Measurements from ENCODE around the gene FIS1.
"Not testable (repeated sequence)": the region's sequence is repeated elsewhere in the genome, so short reads cannot be mapped to it uniquely, and the experiment has no call there.

Gene FIS1
- 53.6 to 54.0 reads per million in 2 experiments for total RNA-seq

DNA sequence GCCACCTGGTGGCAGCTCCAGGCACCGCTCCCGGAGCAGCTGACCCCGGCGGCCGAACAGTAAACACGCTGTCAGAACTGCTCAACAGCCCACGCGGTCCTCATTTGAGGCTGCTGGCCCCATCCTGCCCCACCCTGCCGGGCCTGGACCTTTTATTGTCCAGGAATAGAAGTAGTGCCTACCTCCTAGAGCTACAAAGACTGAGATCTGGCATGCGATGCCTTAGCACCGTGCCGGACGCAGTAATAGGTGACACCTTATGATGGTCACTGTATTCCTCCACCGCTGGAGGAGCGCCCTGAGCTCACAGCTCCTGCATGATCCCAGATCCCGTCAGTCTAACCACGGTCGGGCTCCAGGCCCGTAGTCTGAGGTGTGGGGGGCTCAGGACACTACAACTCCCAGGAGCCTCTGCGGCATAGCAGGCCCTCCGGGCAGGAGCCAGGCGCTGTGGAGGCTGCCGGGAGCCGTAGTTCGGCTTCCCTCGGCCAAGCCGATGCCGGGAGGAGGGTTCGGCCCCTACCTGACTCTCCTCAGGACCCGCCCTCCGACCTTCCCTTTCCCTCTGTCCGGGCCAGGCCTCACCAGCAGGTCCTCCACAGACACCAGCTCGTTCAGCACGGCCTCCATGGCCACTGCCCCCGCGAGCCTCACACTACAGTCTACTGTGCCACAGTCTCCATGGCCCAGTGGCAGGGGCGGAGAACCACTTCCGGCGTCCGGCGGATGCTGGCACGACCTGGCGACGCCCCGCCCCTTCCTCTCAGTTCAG lies at the start of gene FIS1:
TSS of gene FIS1 (minus strand) at position 707 of the 772 bp plus-strand sequence. CDS start at position 630, 77 bp downstream.
- DNase-seq (ENCODE audit: low read depth): peak; percentile 84

DNA sequence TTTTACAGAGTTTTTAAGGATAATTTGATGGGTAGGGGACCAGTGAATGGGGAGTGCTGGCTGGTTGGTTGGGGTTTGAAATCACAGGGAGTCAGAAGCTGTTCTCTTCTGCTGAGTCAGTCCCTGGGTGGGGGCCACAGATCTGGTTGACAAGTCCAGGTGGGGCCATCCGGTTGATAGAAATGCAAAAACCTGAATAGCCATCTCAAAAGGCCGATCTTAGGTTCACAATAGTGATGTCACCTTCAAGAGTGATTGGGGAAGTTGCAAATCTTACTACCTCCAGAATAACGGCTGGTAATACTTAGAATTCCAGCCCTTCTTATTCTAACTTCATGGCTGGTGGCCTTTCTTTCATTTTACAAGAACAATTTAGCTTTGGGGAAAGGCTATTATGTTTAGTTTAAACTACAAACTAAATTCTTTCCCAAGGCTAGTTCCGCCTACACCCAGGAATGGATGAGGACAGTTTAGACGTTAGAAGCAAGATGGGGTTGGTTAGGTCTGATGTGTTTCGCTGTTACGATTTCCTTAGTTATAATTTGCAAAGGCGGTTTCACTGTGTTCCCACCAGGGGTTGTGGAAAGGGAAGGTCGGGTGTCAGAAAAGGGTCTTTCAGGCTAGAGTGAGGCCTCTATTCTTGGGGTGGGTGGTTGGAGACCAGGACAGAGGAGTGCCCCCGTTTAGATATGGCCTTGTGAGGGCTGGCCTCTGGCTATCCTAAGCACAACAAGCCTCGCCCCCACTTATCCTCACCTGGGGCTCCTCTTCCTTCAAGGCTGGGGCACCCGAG lies 49.4 kb upstream of the FIS1 start:
- no peak for DNase-seq (ENCODE audit: low read depth)

DNA sequence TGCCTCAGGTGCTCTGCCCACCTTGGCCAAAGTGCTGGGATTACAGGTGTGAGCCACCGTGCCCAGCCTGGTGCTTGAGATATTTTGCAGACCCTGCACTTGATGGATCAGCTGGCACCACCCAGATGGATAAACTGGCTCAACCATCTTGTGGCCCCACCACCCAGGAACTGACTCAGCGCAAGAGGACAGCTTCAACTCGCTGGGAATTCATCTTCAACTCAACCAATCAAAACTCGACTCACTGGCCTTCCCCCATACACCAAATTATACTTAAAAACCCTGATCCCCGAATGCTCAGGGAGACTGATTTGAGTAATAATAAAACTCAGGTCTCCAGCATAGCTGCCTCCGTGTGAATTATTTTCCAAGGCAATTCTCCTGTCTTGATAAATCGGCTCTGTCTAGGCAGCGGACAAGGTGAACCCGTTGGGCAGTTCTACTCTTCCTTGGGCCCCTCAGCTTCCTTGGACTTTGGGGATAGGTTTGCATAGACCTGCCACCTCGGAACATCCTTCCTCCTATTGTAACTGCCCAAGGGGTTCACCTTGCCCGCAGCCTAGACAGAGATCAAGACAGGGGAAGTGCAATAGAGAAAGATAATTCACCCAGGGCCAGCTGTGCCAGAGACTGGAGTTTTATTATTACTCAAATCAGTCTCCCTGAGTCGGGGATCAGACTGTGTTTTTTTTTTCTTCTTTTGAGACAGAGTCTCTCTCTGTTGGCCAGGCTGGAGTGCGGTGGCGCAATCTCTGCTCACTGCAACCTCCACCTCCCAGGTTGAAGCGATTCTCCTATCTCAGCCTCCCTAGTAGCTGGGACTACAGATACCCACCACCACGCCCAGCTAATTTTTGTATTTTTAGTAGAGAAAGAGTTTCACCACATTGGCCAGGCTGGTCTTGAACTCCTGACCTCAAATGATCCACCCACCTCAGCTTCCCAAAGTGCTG lies 48.5 kb upstream of the FIS1 start:
- DNase-seq (ENCODE audit: low read depth): not testable (repeated sequence)

DNA sequence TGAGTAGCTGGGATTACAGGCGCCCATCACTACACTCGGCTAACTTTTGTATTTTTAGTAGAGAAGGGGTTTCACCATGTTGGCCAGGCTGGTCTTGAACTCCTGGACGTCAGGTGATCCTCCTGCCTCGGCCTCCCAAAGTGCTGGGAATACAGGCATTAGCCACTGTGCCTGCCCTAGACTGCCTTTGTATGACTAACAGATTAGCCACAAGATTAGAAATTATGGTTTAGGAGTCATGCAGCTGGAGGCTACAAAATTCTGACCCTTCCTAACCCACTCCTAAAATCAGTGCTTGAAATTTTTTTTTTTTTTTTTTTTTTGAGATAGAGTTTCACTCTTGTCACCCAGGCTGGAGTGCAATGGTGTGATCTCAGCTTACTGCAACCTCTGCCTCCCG lies 47.7 kb upstream of the FIS1 start:
- DNase-seq (ENCODE audit: low read depth): not testable (repeated sequence)

DNA sequence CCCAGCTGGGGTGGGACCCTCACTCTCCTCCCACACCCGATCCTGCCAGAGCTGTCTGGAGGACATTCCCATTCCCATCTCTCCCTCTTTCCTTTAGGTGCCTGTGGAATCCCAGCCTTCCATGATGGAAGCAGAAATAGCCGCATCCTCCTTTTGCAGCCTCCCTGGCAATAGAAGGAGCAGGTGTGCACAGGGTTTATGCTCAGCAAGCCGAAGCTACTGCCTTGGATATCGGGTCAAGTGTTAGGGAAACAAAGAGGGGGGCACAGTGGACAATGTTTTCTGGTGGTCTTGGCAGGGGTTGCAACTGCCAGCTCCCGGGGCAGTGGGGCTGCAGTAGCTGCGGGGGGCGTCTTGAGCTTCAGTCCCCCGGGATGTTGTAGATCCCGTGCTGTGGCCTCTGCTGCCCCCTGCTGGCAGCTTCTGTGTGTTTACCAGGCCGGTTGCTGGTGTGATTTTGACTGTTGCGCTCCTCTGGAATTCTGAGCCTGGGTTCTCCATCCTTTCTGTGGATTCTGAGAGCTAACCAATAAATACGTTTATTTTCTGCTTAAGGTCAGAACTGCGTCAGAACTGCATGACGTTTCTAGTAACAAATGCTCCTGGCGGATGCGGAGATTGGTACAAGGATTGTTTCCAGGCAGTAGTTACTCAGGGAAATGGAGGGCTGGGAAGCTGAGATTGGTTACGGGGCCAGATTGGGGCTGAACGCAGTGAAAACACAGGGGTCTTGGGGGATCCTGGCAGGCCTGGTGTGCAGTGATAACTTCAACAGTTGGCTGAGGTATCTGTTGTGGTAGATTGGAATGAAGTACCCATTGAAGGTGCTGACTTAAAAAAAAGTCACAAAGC lies 45.5 kb upstream of the FIS1 start:
- peak; percentile 49 for DNase-seq (ENCODE audit: low read depth)

DNA sequence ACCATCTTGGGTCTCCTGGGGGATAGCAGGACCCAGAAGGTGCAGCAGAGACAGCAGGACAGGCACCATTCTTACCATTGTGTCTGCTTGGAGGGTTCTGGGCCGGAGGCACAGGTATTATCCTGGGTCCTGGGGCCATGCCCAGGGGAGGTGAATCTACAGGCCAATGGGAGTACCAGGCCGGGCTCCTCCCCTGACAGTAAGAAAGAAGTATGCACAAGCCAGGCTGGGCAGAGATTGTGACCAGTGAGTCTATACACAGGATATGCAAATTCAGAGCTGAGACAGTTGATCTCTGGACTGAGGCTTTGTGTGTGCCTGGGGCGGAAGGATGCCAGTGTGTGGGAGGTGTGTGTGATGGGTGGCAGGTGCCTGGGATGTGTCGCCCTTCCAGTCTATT lies 44.8 kb upstream of the FIS1 start:
- not testable (repeated sequence) for DNase-seq (ENCODE audit: low read depth)

DNA sequence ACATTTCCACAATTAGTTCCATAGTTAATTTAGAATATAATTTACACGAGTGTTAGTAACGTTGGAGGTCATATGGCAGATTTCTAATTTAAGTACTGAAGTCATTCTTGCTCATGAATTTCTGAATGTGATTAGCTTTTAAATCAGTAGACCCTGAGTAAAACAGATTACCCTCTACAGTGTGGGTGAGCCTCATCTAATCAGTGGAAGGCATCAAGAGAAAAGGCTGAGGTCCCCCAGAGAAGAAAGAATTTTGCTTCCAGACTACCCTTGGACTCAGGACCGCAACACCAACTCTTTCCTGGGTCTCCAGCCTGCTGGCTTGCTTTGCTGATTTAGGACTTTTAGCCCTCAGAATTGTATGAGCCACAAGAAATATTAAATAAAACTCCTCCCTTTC lies 43.6 kb upstream of the FIS1 start:
- no peak for DNase-seq (ENCODE audit: low read depth)

DNA sequence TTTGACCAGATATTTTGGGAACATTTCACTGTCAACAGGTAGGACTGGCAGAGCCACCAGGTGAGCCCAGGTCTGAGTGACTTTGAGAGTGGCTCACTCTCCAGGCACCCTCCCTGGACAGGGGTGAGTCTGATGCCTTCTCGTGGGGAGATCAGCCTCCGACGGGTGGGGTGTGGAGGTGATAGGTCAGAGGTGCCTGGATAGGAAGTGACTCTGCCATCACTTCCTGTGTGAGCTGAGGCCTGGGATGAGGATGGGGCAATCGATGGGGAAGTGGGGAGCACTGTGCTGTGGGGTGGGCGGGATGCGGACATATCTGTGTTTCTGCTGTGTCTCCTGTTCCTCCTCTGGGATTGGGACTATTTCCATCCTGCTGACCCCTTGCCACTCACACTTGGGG lies 42.2 kb upstream of the FIS1 start:
- DNase-seq (ENCODE audit: low read depth): no peak

DNA sequence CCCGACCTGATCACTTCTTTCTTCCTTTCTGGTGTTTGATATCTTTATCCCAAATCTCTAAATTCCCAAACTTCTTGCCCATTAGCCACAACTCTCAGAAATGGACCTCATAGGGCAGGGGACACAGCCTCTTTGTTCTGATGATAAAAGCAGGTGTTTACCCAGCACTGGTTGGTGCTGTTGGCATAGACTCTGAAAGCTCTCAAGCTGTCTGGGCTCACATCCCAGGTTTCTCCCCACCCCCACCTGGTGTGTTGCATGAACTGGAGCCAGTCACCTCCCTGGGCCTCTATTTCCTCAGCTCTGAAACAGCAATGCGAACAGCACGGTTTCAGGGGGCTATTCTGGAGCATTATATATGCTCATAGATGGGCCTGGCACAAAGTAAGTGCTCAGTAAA lies 41.0 kb upstream of the FIS1 start:
- DNase-seq (ENCODE audit: low read depth): not testable (repeated sequence)

DNA sequence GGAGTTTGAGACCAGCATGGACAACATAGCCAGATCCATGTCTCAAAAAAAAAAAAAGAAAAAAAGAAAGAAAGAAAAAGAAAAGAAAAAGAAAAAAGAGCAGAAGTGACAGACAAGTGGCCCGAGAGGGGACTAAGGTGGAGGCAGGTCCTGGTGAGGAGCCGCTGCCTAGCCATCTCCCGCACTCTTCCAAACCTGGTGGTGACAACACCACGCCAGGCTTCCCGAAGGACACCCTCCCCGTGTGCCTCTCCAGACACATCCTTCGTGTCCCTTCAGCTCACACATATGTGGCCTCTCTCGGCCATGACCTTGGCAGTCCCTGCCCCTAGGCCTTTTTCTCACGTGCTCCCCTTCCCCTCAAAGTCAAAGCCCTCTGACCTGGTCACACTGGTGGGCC lies 40.3 kb upstream of the FIS1 start:
- DNase-seq (ENCODE audit: low read depth): no peak

DNA sequence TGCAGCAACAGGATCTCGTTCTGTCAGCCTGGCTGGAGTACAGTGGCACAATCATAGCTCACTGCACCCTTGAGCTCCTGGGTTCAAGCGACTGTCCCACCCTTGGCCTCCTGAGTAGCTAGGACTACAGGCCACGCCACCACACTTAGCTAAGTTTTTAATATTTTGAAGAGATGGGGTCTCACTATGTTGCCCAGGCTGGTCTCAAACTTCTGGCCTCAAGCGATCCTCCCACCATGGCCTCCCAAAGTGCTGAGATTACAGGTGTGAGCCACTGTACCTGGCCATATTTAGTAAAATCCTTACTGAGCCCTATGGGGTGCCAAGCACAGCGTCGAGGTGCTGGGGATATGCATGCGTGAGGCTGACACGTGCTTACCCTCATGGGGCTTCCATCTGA lies 36.0 kb upstream of the FIS1 start:
- DNase-seq (ENCODE audit: low read depth): not testable (repeated sequence)

DNA sequence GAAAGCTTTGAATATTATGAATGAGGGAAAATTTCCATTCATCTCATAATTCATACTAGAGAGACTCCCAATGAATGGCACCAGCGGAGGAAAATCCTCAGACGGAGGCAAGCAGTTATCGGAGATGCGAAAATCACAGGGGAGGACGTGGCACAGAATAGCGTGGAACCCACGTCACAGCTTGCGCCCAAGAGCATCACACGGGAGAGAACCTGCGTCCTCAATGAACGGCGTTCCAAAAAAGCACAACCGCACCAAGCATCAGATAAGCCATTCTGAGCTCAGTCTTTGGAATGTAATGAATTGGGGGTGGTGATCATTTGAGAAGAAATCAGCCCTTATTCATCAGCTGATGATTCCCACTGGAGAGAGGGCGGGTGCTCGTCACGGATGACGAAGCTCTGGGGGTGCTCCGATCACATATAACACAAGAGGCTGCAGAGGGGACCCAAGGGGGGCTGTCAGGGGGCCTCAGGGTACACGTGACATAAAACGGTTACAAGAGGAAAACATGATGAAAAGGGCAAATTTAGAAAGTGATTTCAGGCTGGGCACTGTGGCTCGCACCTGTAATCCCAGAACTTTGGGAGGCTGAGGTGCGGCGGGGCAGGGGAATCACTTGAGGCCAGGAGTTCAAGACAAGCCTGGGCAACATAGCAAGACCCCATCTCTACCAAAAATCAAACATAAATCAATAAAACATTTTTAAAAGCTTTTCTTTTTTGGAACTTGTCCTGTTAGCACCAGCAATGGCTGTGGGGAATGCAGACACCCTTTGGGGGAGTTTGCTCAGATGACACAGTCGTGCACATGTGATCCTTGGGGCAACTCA lies 33.8 kb upstream of the FIS1 start:
- DNase-seq (ENCODE audit: low read depth): no peak

DNA sequence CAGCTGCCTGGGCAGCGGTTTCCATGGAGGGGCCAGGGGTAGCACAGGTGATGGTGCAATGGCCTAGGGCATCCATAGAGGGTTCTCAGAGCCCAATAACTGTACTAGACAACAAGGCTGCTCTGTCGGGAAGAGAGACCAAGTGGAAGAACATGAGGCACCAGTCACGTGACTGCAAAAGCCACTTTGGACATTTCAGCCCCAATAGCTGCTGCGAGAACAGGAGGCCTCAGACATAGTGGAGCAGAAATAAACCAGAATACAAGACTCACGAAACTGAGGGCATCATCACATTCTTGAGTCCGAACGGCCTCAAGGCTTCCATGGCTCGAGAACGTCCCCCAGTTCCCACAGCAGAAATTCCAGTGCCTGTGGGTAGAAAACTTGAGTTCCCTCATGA lies 32.3 kb upstream of the FIS1 start:
- no peak for DNase-seq (ENCODE audit: low read depth)

DNA sequence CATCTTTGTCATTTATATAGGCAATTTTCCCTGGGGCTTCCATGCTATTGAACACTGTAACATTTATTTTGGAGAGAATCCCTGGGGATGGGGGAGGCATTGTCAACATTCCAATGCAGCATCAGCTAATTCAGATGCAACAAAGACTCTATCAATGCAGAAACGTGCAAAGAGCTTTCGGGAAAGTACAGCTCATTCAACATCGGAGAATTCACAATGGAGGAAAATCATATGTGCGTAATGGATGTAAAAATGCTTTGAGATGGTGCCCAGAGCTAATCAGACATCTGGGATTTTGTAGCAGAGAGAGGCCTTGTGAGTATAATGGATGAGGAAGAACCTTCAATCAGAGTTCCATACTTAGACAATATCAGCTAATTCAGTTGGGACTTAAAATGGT lies 28.3 kb upstream of the FIS1 start:
- DNase-seq (ENCODE audit: low read depth): no peak

DNA sequence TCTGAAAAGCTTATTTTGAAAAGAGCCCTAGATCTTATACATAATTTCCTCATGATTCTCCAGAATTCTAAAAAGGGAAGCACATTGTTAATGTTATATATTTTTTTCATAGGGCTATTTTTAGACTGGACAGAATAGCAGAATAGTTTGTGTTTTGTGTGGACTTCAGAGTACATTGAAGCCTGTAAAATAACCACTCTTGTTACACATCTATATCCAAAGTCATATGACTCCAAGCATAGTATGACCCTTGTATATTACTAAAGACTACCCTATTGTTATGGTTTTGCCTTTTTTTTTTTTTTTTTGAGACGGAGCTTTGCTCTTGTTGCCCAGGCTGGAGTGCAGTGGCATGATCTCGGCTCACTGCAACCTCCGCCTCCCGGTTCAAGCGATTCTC lies 26.1 kb upstream of the FIS1 start:
- DNase-seq (ENCODE audit: low read depth): no peak

DNA sequence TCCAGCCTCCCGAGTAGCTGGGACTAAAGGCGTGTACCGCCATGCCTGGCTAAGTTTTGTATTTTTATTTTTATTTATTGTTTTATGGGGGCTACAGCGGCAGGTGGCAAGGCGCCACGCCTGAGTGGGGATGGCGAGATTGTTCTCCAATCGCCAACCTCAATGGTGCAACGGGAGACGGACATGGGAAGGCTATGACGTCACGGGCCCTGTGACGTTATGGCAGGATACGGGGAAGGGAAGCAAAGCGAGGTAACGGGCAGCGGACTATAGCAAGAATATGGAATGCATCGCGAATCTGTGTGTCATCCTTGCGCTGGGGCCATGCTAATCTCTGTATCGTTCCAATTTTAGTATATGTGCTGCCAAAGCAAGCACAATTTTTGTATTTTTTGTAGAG lies 24.8 kb upstream of the FIS1 start:
- DNase-seq (ENCODE audit: low read depth): no peak

DNA sequence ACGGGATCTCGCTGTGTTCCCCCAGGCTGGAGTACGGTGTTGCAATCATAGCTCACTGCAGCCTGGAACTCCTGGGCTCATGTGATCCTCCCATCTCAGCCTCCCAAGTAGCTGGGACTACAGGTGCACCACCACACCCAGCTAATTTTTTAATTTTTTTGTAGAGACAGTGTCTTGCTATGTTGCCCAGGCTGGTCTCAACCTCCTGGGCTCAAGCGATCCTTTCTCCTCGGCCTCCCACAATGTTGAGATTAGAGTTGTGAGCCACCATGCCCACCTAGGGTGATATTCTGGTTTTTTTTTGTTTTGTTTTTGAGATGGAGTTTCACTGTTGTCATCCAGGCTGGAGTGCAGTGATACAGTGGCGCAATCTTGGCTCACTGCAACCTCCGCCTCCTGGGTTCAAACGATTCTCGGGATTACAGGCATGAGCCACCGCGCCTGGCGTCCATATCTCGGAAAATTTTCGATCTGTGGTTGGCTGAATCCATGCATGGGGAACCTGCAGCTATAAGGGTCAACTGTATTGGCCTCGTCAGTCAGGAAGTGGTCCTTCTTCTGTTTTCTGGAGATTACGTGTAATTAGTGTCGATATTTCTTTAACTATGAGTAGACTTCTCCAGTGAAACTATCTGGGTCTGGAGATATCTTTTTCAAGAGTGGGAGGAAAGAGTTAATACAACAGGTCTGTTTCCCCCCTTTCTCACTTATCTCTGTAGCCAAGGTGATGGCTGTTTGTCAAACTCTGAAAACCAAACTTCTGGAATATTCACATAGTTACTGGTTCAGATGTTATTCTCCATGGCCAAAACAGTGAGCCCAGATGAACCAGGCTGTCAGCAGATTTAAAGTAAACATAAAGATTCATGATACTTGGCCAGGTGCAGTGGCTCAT lies 21.0 kb upstream of the FIS1 start:
- DNase-seq (ENCODE audit: low read depth): no peak

DNA sequence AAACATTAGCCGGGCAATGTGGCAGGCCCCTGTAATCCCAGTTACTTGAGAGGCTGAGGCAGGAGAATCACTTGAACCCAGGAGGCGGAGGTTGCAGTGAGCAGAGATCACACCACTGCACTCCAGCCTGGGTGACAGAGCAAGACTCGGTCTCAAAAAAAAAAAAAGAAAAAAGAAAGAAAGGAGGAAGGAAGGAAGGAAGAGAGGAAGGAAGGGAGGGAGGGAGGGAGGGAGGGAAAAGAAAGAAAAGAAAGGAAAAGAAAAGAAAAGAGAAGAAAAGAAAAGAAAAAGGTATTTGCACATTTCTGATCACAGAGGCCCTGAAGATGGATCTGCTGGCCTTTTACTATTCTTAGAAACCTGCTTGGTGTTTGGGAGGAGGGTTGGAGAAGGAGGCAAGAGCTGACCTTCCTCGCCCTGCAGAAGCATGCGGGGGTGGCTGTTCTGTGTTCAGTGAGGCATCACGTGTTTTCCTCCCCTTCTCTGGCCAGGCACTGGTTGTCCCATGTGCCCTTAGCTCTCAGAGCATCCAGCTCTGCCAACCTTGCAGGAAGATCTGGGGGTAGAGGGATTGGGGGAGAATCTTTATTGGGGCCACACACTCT lies 19.3 kb upstream of the FIS1 start:
- DNase-seq (ENCODE audit: low read depth): not testable (repeated sequence)

DNA sequence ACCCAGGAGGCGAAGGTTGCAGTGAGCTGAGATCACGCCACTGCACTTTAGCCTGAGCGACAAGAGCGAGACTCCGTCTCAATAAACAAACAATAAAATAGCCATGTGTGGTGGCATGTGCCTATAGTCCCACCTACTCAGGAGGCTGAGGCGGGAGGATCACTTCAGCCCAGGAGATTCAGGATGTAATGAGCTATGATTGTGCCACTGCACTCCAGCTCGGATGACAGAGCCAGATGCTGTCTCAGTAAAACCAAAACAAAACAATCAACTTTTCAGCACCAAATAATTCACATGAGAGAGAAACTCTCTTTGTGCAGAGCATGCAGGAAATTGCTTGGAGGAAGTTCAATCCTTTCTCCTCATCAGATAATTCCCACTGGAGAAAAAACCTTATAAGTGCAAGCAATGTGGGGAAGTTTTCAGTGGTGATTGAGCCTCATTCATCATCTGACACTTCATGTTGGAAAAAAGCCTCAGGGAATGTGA lies 13.4 kb upstream of the FIS1 start:
- no peak for DNase-seq (ENCODE audit: low read depth)

Data from T follicular helper cell (primary cell).